ENCODE results near the gene PSMD14. TPM values are rescaled to one million over a fixed set of nuclear protein-coding genes. Genes with fewer than 3 reads are reported as not detected.

The PSMD14 gene
- total and polyA plus RNA-seq, 2 of the 13 experiments (the other 11 are each of a cell fraction or from before 2014, with no cell fraction given): 60.6 to 149 TPM

- TF ChIP-seq SRSF9 (IDR thresholded peaks at IDR 0.05; ENCODE audit: borderline replicate concordance, insufficient read depth, low read depth, low read length, poor library complexity, severe bottlenecking) (no peak), ADNP (CRISPR knock-in tag; IDR thresholded peaks at IDR 0.05) (no peak), ZNF569 (CRISPR knock-in tag; IDR thresholded peaks at IDR 0.05; ENCODE audit: borderline replicate concordance) (no peak), SSRP1 (CRISPR knock-in tag; IDR thresholded peaks at IDR 0.05) (no peak), NFIB (CRISPR knock-in tag; IDR thresholded peaks at IDR 0.05; ENCODE audit: borderline replicate concordance) (no peak), FOXA1 (IDR thresholded peaks at IDR 0.05) (no peak), FOXA1 (CRISPR knock-in tag; IDR thresholded peaks at IDR 0.05) (no peak), HES4 (CRISPR knock-in tag; IDR thresholded peaks at IDR 0.05; ENCODE audit: borderline replicate concordance) (no peak; the same call in 1 of the 2 replicates), ZNF672 (CRISPR knock-in tag; IDR thresholded peaks at IDR 0.05) (no peak), ARID4A (CRISPR knock-in tag; IDR thresholded peaks at IDR 0.05; ENCODE audit: borderline replicate concordance) (peak; percentile 37; the same call in 1 of the 2 replicates), DR1 (CRISPR knock-in tag; IDR thresholded peaks at IDR 0.05) (no peak), NR2C2 (CRISPR knock-in tag; IDR thresholded peaks at IDR 0.05; ENCODE audit: borderline replicate concordance) (no peak), ZNF496 (CRISPR knock-in tag; IDR thresholded peaks at IDR 0.05; ENCODE audit: insufficient replicate concordance) (no peak), DMTF1 (CRISPR knock-in tag; IDR thresholded peaks at IDR 0.05) (no peak), DNMT1 (CRISPR knock-in tag; IDR thresholded peaks at IDR 0.05) (0 out of 2 replicates have a peak, but pooled peaks have one; percentile 58), ZNF275 (CRISPR knock-in tag; IDR thresholded peaks at IDR 0.05; ENCODE audit: borderline replicate concordance) (no peak), NR2F6 (IDR thresholded peaks at IDR 0.05) (no peak), NR2F6 (CRISPR knock-in tag; IDR thresholded peaks at IDR 0.05) (no peak), NAIF1 (CRISPR knock-in tag; IDR thresholded peaks at IDR 0.05; ENCODE audit: borderline replicate concordance) (no peak), SRY (CRISPR knock-in tag; IDR thresholded peaks at IDR 0.05) (0 out of 2 replicates have a peak, but pooled peaks have one; percentile 29), ZNF761 (CRISPR knock-in tag; conservative IDR thresholded peaks at IDR 0.05) (no peak), LBX2 (CRISPR knock-in tag; IDR thresholded peaks at IDR 0.05; ENCODE audit: borderline replicate concordance) (no peak)
Measured at GRCh38 chr2:161418715-161419637, 110.8 kb downstream of the PSMD14 start (continued).

All from HepG2 (cell line).